SW480 (cell line): ENCODE results near the gene FRMD4A.

Experiments
- DNase-seq: peaks from one replicate; pipeline ENCODE4 v3.0.0-alpha.2; 2016; ENCODE audit warnings: low spot score

The FRMD4A gene

GRCh38 chr10:13751191-13751764 is 579.4 kb downstream of the FRMD4A start:
- no peak for DNase-seq

DNA sequence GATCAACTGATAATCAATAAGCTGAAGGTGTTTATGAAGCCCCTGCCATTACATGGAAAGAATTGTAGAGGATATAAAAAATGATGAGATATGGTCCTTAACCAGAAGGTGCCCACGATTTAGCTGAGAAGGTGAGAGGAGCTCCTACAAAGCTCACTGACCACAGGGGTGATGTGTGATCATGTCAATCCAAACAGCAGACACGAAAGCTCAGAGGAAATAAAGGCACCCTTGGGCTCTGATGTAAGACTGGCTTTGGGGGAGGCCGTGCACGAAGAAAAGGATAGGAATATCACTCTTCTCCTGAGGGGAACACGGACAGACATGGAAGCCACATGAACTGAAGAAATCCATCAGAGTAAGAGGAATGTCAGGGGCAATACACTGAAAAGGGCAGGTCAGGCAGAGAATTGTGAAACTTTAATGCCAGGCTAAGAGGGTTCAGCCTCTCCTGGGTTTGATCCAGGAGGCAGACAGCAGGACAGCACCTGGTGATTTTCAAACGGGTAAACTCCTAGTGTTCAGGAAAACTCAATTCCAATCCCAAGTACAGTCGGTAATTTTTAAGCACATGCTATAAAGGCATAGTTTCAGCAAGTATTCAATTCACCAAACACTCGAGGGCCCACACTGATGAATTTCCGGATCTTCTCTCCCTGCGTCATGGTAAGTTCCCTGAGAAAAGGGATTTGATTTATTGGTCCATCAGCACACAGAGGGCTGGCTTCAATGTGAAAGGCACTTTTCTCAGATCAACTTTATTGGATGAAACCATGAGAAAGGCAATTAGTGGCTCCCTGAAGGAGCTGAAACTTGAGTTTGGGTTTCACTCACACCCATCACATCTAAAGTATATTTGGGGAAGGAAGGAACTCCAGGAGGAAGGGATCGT is 580.2 kb downstream of the FRMD4A start:
- DNase-seq: no peak

DNA sequence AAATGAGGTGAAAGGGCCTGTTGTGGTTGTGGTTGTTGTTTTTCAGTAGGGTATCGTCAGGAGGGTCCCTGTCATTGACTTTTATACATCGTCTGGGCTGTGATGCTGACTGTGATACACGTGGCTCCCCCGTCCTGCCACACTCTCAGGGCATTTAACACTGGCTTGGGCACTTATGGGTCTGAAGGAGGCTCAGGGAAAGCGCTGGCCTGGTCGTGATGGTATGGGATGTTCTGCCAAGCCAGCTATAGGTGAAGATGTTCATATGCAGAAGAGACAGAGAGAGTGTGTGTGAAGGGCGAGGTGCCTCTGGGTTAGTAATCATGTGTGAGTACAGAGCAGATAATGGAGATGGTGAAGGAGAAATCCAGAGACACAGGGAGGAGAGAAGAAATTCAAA is 585.5 kb downstream of the FRMD4A start:
- no peak for DNase-seq

- DNase-seq: no peak
Observed at GRCh38 chr10:13743963-13744362, 586.8 kb downstream of the FRMD4A start.

DNA sequence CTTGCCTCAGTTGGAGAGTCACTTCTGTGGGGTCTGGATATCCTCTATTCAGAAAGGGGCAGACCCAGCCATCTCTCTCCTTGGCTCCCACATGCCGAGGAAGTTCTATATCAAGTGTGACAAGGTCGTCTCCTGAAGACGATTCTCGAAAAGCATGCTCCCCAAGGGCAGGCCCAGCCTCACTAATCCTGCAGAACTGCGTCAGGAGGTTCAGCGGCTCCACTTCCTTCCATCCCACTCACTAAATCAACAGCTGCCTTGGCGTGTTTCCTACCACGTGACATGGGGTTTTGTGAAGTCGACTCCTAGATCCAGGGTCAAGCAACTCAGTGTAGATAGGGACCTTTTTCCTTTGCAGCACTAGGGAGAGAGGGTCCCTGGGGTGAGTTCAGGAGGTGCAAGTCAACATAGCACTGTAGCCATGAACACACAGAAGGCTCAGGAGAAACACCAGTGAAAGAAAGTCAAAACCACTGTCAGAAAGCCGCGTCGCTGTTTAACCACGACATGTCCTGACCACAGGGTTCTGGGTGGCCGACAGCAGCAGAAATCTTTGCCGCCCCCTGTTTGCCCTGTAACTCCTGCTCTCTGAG is 587.5 kb downstream of the FRMD4A start:
- no peak for DNase-seq

- no peak for DNase-seq
Observed at GRCh38 chr10:13741438-13741837, 589.3 kb downstream of the FRMD4A start.

- DNase-seq: no peak
Observed at GRCh38 chr10:13740461-13740860, 590.3 kb downstream of the FRMD4A start.

- DNase-seq: no peak
Observed at GRCh38 chr10:13739183-13739582, 591.5 kb downstream of the FRMD4A start.

DNA sequence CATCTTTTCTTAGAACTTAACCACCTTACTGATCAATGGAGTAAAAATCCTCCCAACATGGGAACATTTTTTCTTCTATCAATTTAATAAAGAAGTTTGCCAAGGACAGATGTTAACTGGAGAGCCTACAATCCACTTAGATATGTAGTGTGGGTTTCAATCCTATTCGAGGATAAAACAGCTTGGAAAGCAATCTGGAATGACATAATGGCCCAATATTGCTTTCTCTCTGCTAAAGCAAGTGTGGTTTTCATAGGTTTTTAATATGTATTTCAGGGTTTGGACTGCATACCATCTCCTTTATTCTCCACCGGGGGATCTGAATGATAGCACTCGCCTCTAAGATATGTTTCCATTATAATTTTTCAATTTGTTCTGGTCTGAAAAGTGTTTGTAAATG is 594.2 kb downstream of the FRMD4A start:
- DNase-seq: no peak

- DNase-seq: no peak
Observed at GRCh38 chr10:13734151-13734550, 596.6 kb downstream of the FRMD4A start.

- DNase-seq: no peak
Observed at GRCh38 chr10:13733071-13733470, 597.7 kb downstream of the FRMD4A start.

- DNase-seq: no peak
Observed at GRCh38 chr10:13732465-13732881, 598.3 kb downstream of the FRMD4A start.

- DNase-seq: no peak
Observed at GRCh38 chr10:13731799-13732198, 598.9 kb downstream of the FRMD4A start.

DNA sequence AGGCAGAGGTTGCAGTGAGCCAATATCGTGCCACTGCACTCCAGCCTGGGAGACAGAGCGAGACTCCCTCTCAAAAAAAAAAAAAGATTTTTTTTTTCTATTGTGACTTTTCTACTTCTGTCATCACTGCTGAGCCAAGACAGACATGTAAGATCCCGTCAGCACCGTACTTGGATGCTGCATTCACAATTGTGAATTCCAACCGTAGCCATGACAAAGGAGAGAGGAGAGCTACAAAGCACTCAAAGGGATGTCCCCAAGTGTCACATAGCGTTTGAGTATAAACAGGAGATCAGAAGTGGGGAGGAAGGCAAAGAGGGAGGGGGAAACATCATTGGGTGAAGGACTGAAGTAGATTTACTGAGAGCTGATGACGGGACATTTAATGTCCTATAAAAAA is 599.8 kb downstream of the FRMD4A start:
- DNase-seq: no peak

- no peak for DNase-seq
Observed at GRCh38 chr10:13730306-13730652, 600.4 kb downstream of the FRMD4A start.

GRCh38 chr10:13729586-13730305 is 601.0 kb downstream of the FRMD4A start:
- DNase-seq: no peak

DNA sequence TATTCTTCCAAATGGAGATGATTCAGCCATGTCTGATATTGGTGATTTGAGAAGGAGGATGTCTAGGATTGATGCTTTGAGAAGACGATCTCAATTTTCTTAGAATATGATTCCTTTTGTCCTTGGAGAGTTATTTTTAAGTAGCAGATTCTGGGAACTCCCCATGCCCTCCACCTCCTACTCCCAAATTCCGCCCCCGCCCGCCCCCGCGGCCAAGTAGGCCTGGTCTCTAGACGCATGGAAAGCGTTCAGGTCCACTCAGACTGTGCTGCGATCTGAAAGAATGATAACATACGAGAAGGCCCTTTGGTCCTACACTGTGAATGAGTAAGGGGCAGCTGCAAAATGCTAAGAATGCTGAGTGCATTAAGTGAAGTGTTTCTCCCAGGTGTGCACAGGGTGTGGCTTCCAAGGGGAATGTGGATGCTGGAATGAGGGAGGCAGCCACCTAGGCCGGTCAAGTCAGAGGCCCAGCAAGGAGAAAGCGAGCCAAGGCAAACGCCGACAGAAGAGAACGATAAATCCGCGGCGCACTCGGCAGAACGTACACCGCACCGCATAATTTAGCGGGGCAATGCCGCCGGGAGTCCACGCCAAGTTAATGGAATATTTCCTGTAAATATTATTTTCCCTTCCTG is 601.7 kb downstream of the FRMD4A start:
- no peak for DNase-seq

DNA sequence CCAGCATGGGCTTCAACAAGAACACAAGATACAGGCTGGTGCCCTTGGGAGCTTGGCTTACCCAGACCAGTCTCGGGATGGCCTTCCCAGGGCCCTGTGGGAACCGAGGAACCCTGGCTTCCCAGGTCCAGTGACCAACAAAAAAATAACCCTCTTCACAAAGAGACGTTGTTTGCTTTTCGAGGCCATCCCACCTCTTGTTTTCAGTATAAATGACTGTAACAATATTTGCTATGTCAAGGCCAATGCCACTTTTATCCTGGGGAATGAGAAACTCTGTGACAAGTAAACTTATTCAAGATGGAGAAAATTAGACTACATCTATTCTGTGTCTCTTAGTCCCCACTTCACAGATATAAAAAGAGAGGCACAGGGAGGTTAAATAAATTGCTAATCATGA is 605.1 kb downstream of the FRMD4A start:
- DNase-seq: no peak

- DNase-seq: no peak
Observed at GRCh38 chr10:13724484-13724883, 606.2 kb downstream of the FRMD4A start.

DNA sequence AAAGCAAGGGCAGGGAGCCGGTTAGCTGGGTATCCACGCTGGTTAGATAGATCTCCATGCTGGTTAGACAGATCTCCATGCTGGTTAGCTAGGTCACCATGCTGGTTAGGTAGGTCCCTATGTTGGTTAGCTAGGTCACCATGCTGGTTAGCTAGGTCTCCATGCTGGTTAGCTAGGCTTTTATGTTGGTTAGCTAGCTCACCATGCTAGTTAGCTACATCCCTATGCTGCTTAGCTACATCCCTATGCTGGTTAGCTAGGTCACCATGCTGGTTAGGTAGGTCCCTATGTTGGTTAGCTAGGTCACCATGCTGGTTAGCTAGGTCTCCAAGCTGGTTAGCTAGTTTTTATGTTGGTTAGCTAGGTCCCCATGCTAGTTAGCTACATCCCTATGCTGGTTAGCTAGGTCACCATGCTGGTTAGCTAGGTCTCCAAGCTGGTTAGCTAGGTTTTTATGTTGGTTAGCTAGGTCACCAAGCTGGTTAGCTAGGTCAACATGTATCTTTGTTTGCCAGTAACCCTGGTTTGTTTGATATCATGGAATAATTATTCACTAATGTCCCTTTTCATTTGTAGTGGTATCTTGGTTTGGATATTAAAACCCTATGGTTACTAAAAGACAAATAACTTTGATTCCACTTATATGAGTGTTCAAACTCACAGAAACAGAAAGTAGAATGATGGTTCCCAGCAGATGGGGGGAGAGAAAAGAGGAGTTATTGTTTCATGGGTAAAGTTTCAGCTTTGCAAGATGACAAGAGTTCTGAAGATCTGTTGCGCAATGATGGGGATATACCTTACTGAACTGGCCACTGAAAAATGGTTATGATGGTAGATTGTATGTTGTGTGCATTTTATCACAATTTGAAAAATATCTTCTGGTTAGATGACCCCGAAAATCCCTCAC is 607.7 kb downstream of the FRMD4A start:
- no peak for DNase-seq

- DNase-seq: no peak
Observed at GRCh38 chr10:13721486-13721885, 609.2 kb downstream of the FRMD4A start.
